GM12801 (cell line): Measurements from ENCODE around the gene RPL28.

ENCODE experiments used
- CTCF ChIP-seq: IDR thresholded peaks from one replicate; pipeline ENCODE4 v1.5.1; 2011; ENCODE audit warnings: control low read depth; ENCODE audit not compliant: insufficient read length; ENCODE audit errors: extremely low read depth

RPL28 gene

DNA sequence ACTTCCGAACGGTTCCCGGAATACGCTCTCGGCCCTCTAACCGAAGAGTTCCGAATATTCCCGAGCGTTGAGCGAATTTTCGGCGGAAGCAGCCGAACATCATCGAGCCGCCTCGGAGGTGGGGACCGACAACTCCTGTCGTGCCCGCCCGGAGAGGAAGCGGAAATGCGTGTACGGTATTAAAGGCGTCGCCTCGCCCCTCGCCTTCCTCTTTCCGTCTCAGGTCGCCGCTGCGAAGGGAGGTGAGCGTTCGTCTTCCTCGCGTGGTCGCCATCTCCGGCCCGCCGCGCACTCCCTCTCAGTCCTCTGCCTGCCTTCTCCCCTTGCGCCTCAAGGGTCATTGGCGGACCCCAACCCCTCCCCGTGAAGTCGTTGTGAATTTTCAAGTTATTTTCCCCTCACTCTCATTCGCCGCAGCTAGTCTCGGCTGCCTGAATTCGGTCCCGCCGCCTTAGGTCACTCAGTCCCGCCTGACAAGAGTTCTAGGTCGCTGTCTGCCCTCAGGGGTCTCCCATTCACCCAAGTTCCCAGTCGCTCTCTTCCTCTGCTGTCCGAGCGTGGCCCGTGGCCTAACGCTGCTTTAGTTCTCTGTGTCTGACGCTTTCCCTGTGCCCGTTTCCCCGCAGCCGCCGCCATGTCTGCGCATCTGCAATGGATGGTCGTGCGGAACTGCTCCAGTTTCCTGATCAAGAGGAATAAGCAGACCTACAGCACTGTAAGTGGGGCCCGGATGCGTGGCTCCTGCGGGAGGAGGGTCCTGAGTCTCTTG, at the start of gene RPL28:
TSS of gene RPL28 (plus strand) at position 209 of the 769 bp plus-strand sequence. CDS start at position 635, 426 bp downstream.
- no peak for TF ChIP-seq CTCF

GRCh38 chr19:55336101-55336500, 49.6 kb upstream of the RPL28 start:
- no peak for TF ChIP-seq CTCF

GRCh38 chr19:55339105-55339888, 46.4 kb upstream of the RPL28 start, which contains the start of gene KMT5C:
Gene KMT5C, plus strand, starts transcription at chr19:55339876. Its CDS starts 2,061 bp downstream, at chr19:55341937.
- TF ChIP-seq CTCF, result no peak

GRCh38 chr19:55339889-55340783, 45.6 kb upstream of the RPL28 start:
- no peak for TF ChIP-seq CTCF

- TF ChIP-seq CTCF, result no peak
Measured at GRCh38 chr19:55340784-55341147, 45.0 kb upstream of the RPL28 start.

DNA sequence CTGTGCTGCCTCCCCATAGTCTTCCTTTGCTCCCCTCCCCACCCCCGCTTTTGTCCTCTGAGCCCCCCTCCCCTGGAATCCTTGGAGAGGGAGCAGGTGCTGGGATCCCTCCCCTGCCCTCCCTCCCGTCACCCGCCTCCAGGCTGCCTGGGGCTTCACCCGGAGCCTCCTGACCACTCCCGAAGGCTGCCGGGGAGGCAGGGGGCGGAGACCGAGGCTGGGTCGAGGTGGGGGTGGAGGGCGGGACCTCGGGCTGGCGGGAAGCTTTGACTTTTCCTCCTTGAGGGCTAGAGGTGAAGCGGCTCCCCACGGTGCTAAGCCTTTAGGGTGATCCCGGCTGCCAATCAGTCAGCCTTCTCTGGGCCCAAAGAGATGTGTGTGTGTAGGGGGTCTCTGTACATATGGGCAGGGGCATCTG, 44.6 kb upstream of the RPL28 start:
- no peak for TF ChIP-seq CTCF
